ENCODE results near the gene PTPRD. TPM values are rescaled to one million over a fixed set of nuclear protein-coding genes. Genes with fewer than 3 reads are reported as not detected.

The PTPRD gene
- total RNA-seq, 4 donors from 2014 or later = 19.6 to 78.9 (median 45.6) TPM

- Histone ChIP-seq H3K27ac (no peak overlapping the region), H3K9me3 (no peaks in the 10 kb centered on the region), H3K4me1 (no peaks in the 10 kb centered on the region), H3K27me3 (no peaks in the 10 kb centered on the region), H3K36me3 (no peaks in the 10 kb centered on the region), H3K4me3 (replicated peaks in 1 of 3) (no peak overlapping the region)
- TF ChIP-seq CTCF (IDR thresholded peaks at IDR 0.05) (no peak), POLR2A (IDR thresholded peaks at IDR 0.05) (no peak)
- intact Hi-C loops (cut with DNase I) = no loop called here
- DNase-seq = no peak
- WGBS, 2 donors = 88 to 92% methylated on average over 3 of the region's 3 CpGs
Observed at GRCh38 chr9:8809741-8810140, 1803.1 kb downstream of the PTPRD start.

GRCh38 chr9:8806150-8806549, 1806.7 kb downstream of the PTPRD start:
- Histone ChIP-seq H3K27ac (no peak overlapping the region), H3K36me3 (no peaks in the 10 kb centered on the region), H3K4me1 (no peaks in the 10 kb centered on the region), H3K27me3 (no peaks in the 10 kb centered on the region), H3K9me3 (no peaks in the 10 kb centered on the region), H3K4me3 (replicated peaks in 1 of 3) (no peak overlapping the region)
- intact Hi-C loops (cut with DNase I) = no loop called here
- no peak for DNase-seq
- 88 to 97% methylated on average over 2 of the region's 2 CpGs for WGBS, 2 donors
- TF ChIP-seq POLR2A (IDR thresholded peaks at IDR 0.05) (no peak), CTCF (IDR thresholded peaks at IDR 0.05) (no peak)

- intact Hi-C loops (cut with DNase I) = no loop called here
- DNase-seq = no peak
- no peak overlapping the region for H3K27ac ChIP-seq
- H3K27me3 ChIP-seq = no peaks in the 10 kb centered on the region
- no peak overlapping the region for H3K4me3 ChIP-seq (replicated peaks in 1 of 3)
- WGBS, 2 donors = 88 to 95% methylated on average over 3 of the region's 3 CpGs
- TF ChIP-seq CTCF (IDR thresholded peaks at IDR 0.05) = no peak
- TF ChIP-seq POLR2A (IDR thresholded peaks at IDR 0.05) = no peak
- H3K4me1 ChIP-seq = no peaks in the 10 kb centered on the region
- H3K36me3 ChIP-seq = no peaks in the 10 kb centered on the region
- no peaks in the 10 kb centered on the region for H3K9me3 ChIP-seq
Observed at GRCh38 chr9:8804613-8805012, 1808.2 kb downstream of the PTPRD start.

- no peak for DNase-seq
- Histone ChIP-seq H3K27ac (no peak overlapping the region), H3K9me3 (no peaks in the 10 kb centered on the region), H3K27me3 (no peaks in the 10 kb centered on the region), H3K4me1 (no peaks in the 10 kb centered on the region), H3K4me3 (replicated peaks in 1 of 3) (no peak overlapping the region), H3K36me3 (no peaks in the 10 kb centered on the region)
- 92 to 94% methylated on average over 4 of the region's 4 CpGs for WGBS, 2 donors
- TF ChIP-seq CTCF (IDR thresholded peaks at IDR 0.05) (no peak), POLR2A (IDR thresholded peaks at IDR 0.05) (no peak)
- intact Hi-C loops (cut with DNase I) = no loop called here
Observed at GRCh38 chr9:8802242-8802641, 1810.6 kb downstream of the PTPRD start.

- no peak overlapping the region for H3K4me3 ChIP-seq (replicated peaks in 1 of 3)
- H3K9me3 ChIP-seq = no peaks in the 10 kb centered on the region
- no peaks in the 10 kb centered on the region for H3K27me3 ChIP-seq
- no peak for TF ChIP-seq POLR2A (IDR thresholded peaks at IDR 0.05)
- no peak for TF ChIP-seq CTCF (IDR thresholded peaks at IDR 0.05)
- no peak overlapping the region for H3K27ac ChIP-seq
- H3K36me3 ChIP-seq = no peaks in the 10 kb centered on the region
- no peaks in the 10 kb centered on the region for H3K4me1 ChIP-seq
- intact Hi-C loops (cut with DNase I) = no loop called here
- WGBS, 2 donors = 77 to 85% methylated on average over 3 of the region's 3 CpGs
- no peak for DNase-seq
Observed at GRCh38 chr9:8800196-8800595, 1812.6 kb downstream of the PTPRD start.

All from thyroid gland (tissue), 4 donors.